Measurements from ENCODE around the gene EDA2R. TPM values are rescaled to one million over a fixed set of nuclear protein-coding genes. Genes with fewer than 3 reads are reported as not detected.

EDA2R gene
- total RNA-seq, 4 donors from 2014 or later: 0.08 to 2.5 (median 0.43) TPM

DNA sequence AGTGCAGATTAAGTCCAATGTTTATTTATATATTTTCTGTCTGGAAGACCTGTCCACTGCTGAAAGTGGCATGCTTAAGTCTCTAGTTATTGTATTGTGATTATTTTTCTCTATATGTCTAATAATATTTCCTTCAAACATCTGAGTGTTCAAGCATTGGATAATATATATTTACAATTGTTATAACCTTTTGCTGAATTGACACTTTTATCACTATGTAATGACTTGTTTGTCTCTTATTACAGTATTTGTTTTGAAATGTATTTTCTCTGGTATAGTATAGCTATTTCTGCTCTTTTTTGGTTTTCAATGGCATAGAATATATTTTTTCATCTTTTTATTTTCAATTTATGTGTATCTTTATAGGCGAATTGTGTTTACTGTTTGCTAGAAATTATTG, 59.7 kb downstream of the EDA2R start:
- Histone ChIP-seq H3K4me1 (no peaks in the 10 kb centered on the region), H3K27ac (no peak overlapping the region), H3K4me3 (no peak overlapping the region), H3K27me3 (no peaks in the 10 kb centered on the region), H3K9me3 (peaks cover 0 to 3% (median 0%) of the 10 kb centered on the region in 3 donors), H3K36me3 (no peaks in the 10 kb centered on the region)
- no peak for TF ChIP-seq POLR2A (IDR thresholded peaks at IDR 0.05)
- TF ChIP-seq, protein P1, sequence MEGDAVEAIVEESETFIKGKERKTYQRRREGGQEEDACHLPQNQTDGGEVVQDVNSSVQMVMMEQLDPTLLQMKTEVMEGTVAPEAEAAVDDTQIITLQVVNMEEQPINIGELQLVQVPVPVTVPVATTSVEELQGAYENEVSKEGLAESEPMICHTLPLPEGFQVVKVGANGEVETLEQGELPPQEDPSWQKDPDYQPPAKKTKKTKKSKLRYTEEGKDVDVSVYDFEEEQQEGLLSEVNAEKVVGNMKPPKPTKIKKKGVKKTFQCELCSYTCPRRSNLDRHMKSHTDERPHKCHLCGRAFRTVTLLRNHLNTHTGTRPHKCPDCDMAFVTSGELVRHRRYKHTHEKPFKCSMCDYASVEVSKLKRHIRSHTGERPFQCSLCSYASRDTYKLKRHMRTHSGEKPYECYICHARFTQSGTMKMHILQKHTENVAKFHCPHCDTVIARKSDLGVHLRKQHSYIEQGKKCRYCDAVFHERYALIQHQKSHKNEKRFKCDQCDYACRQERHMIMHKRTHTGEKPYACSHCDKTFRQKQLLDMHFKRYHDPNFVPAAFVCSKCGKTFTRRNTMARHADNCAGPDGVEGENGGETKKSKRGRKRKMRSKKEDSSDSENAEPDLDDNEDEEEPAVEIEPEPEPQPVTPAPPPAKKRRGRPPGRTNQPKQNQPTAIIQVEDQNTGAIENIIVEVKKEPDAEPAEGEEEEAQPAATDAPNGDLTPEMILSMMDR (IDR thresholded peaks at IDR 0.05): no peak
- DNase-seq: no peak
- WGBS, 2 donors: 32 to 47% methylated on average over 1 of the region's 1 CpG
- intact Hi-C loops (cut with DNase I): no loop called here

DNA sequence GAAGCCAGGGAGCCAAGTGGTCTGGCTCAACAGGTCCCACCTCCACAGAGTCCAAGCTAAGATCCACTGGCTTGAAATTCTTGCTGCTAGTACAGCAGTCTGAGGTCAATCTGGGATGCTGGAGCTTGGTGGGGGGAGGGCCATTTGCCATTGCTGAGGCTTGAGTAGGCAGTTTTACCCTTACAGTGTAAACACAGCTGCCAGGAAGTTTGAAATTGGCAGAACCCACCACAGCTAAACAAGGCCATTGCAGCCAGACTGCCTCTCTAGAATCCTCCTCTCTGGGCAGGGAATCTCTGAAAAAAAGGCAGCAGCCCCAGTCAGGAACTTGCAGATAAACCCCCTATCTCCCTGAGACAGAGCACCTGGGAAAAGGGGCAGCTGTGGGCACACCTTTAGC, 84.9 kb downstream of the EDA2R start:
- intact Hi-C loops (cut with DNase I): no loop called here
- DNase-seq: no peak
- Histone ChIP-seq H3K36me3 (no peaks in the 10 kb centered on the region), H3K27me3 (no peaks in the 10 kb centered on the region), H3K4me1 (no peaks in the 10 kb centered on the region), H3K9me3 (no peaks in the 10 kb centered on the region), H3K4me3 (no peak overlapping the region), H3K27ac (no peak overlapping the region)
- TF ChIP-seq, protein P1 (IDR thresholded peaks at IDR 0.05): no peak
- no peak for TF ChIP-seq POLR2A (IDR thresholded peaks at IDR 0.05)

DNA sequence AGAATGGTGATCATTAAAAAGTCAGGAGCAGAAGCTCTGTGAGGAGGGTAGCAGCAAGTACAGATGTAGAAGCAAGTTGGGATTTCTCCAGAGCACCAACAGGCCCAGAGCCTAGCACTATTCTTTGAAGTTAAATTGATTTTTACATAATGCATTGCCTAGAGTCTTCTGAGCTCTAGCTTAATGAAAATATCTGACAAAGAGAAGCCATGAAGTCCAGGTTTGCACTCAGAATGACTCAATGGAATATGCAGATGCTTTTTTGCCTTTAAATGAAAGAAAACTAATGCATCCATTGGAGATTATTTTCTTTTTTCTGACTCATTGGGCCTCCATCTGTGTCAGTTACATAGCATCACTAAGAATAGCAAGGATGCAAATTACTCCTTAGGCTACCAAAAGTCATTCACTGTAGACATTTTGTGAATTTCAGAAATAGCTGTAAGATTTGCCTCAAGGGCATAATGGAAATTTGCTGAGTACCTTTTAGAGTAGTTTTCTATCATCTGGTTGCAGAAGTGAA, 91.0 kb downstream of the EDA2R start:
- Histone ChIP-seq H3K27me3 (no peaks in the 10 kb centered on the region), H3K36me3 (no peaks in the 10 kb centered on the region), H3K4me1 (no peaks in the 10 kb centered on the region), H3K27ac (no peak overlapping the region), H3K9me3 (no peaks in the 10 kb centered on the region), H3K4me3 (no peak overlapping the region)
- DNase-seq: no peak
- no peak for TF ChIP-seq POLR2A (IDR thresholded peaks at IDR 0.05)
- TF ChIP-seq, protein P1 (IDR thresholded peaks at IDR 0.05): no peak
- intact Hi-C loops (cut with DNase I): no loop called here

Small RNAs within 50 kb of the gene (small RNA-seq; reads per million reads assigned to genes)
- gene RNU6-394P: 0 reads per million in 4 donors

All from esophagus squamous epithelium (tissue), 5 donors.